ENCODE measurements around the gene CCDC57. TPM values are rescaled to one million over a fixed set of nuclear protein-coding genes. Genes with fewer than 3 reads are reported as not detected.

The CCDC57 gene
- total and polyA plus RNA-seq, 12 donors, result 7.0 to 34.5 (median 10.7) TPM

Small RNAs within 50 kb of the gene (microRNA-seq; reads per million reads assigned to microRNA genes)
- gene MIR6787, result 0 reads per million in 2 donors

Other genes starting within 250 kb of the CCDC57 start
- gene ASPSCR1, start 235.2 kb downstream of the CCDC57 start, total RNA-seq, result 10 to 100 TPM; 19.9 to 38.2 (median 22.6) TPM
- gene ASPSCR1, start 235.2 kb downstream of the CCDC57 start, polyA plus RNA-seq, result 100 to 1,000 TPM in 1 of 2 donors, 10 to 100 TPM in 1; 40.5 to 115 TPM
- gene CENPX, start 190.0 kb downstream of the CCDC57 start, total RNA-seq, result 10 to 100 TPM; 15.8 to 37.4 (median 20.6) TPM
- 100 to 1,000 TPM in 1 of 2 donors, 10 to 100 TPM in 1; 48.6 to 132 TPM for gene CENPX, start 190.0 kb downstream of the CCDC57 start, polyA plus RNA-seq
- gene LRRC45, start 189.5 kb downstream of the CCDC57 start, total RNA-seq, result 10 to 100 TPM in 1 of 10 donors, 1 to 10 TPM in 9; 2.2 to 10.4 (median 3.1) TPM
- gene LRRC45, start 189.5 kb downstream of the CCDC57 start, polyA plus RNA-seq, result 1 to 10 TPM; 6.7 to 7.7 TPM
- 1 to 10 TPM in 6 of 10 donors, under 1 TPM in 4; 0.82 to 1.6 (median 1.1) TPM for gene RAC3, start 181.2 kb downstream of the CCDC57 start, total RNA-seq
- 1 to 10 TPM; 1.5 to 3.3 TPM for gene RAC3, start 181.2 kb downstream of the CCDC57 start, polyA plus RNA-seq
- 100 to 1,000 TPM; 155 to 258 (median 187) TPM for gene DCXR, start 175.1 kb downstream of the CCDC57 start, total RNA-seq
- 100 to 1,000 TPM; 283 to 387 TPM for gene DCXR, start 175.1 kb downstream of the CCDC57 start, polyA plus RNA-seq
- gene RFNG, start 161.0 kb downstream of the CCDC57 start, total RNA-seq, result 10 to 100 TPM; 13.9 to 24.9 (median 18.9) TPM
- gene RFNG, start 161.0 kb downstream of the CCDC57 start, polyA plus RNA-seq, result 10 to 100 TPM; 29.3 to 30.1 TPM
- 10 to 100 TPM; 68.9 to 96.6 (median 80.6) TPM for gene GPS1, start 160.9 kb downstream of the CCDC57 start, total RNA-seq
- 100 to 1,000 TPM; 102 to 183 TPM for gene GPS1, start 160.9 kb downstream of the CCDC57 start, polyA plus RNA-seq
- gene DUS1L, start 147.0 kb downstream of the CCDC57 start, total RNA-seq, result 10 to 100 TPM; 34.1 to 96.4 (median 43.1) TPM
- 100 to 1,000 TPM in 1 of 2 donors, 10 to 100 TPM in 1; 85.2 to 191 TPM for gene DUS1L, start 147.0 kb downstream of the CCDC57 start, polyA plus RNA-seq
- 10 to 100 TPM in 8 of 10 donors, 1 to 10 TPM in 2; 9.0 to 62.4 (median 17.9) TPM for gene FASN, start 114.6 kb downstream of the CCDC57 start, total RNA-seq
- 10 to 100 TPM; 34.4 to 58.4 TPM for gene FASN, start 114.6 kb downstream of the CCDC57 start, polyA plus RNA-seq
- gene SLC16A3, start 16.2 kb upstream of the CCDC57 start, total RNA-seq, result 10 to 100 TPM in 5 of 10 donors, 1 to 10 TPM in 5; 4.8 to 65.3 (median 10.1) TPM
- 10 to 100 TPM in 1 of 2 donors, 1 to 10 TPM in 1; 8.4 to 33.6 TPM for gene SLC16A3, start 16.2 kb upstream of the CCDC57 start, polyA plus RNA-seq
- 10 to 100 TPM; 56.8 to 72.7 (median 67.8) TPM for gene CSNK1D, start 60.9 kb upstream of the CCDC57 start, total RNA-seq
- gene CSNK1D, start 60.9 kb upstream of the CCDC57 start, polyA plus RNA-seq, result 10 to 100 TPM; 54.4 to 58.1 TPM
- gene CD7, start 104.8 kb upstream of the CCDC57 start, total RNA-seq, result 1 to 10 TPM in 2 of 10 donors, under 1 TPM in 7, not detected in 1; 0.15 to 6.0 (median 0.36) TPM
- gene CD7, start 104.8 kb upstream of the CCDC57 start, polyA plus RNA-seq, result under 1 TPM; 0.66 to 0.81 TPM
- gene SECTM1, start 120.9 kb upstream of the CCDC57 start, total RNA-seq, result 10 to 100 TPM in 1 of 10 donors, 1 to 10 TPM in 9; 1.7 to 29.9 (median 3.9) TPM
- 1 to 10 TPM; 2.7 to 3.2 TPM for gene SECTM1, start 120.9 kb upstream of the CCDC57 start, polyA plus RNA-seq
- gene TEX19, start 146.4 kb upstream of the CCDC57 start, total RNA-seq, result not detected
- not detected for gene TEX19, start 146.4 kb upstream of the CCDC57 start, polyA plus RNA-seq
- gene UTS2R, start 158.9 kb upstream of the CCDC57 start, total RNA-seq, result 1 to 10 TPM in 7 of 10 donors, under 1 TPM in 3; 0.42 to 5.9 (median 1.4) TPM
- under 1 TPM in 1 of 2 donors, not detected in 1; 0.04 TPM for gene UTS2R, start 158.9 kb upstream of the CCDC57 start, polyA plus RNA-seq
- gene HEXD, start 205.5 kb upstream of the CCDC57 start, total RNA-seq, result 10 to 100 TPM in 8 of 10 donors, 1 to 10 TPM in 2; 9.4 to 22.2 (median 12.8) TPM
- gene HEXD, start 205.5 kb upstream of the CCDC57 start, polyA plus RNA-seq, result 10 to 100 TPM; 14.1 to 53.3 TPM
- gene OGFOD3, start 205.7 kb upstream of the CCDC57 start, total RNA-seq, result 10 to 100 TPM; 23.3 to 39.4 (median 31.1) TPM
- gene OGFOD3, start 205.7 kb upstream of the CCDC57 start, polyA plus RNA-seq, result 10 to 100 TPM; 26.8 to 31.9 TPM
- 10 to 100 TPM; 13.4 to 56.6 (median 20.5) TPM for gene CYBC1, start 237.9 kb upstream of the CCDC57 start, total RNA-seq
- 10 to 100 TPM; 26.3 to 32.5 TPM for gene CYBC1, start 237.9 kb upstream of the CCDC57 start, polyA plus RNA-seq
- 10 to 100 TPM; 48.4 to 74.8 (median 60.4) TPM for gene NARF, start 245.9 kb upstream of the CCDC57 start, total RNA-seq
- 100 to 1,000 TPM in 1 of 2 donors, 10 to 100 TPM in 1; 68.7 to 179 TPM for gene NARF, start 245.9 kb upstream of the CCDC57 start, polyA plus RNA-seq

Measured in heart right ventricle (tissue), 12 donors.